ENCODE data around the gene MSMP. TPM values are rescaled to one million over a fixed set of nuclear protein-coding genes. Genes with fewer than 3 reads are reported as not detected.

Gene MSMP
- total and polyA plus RNA-seq, 2 experiments from 2014 or later, result 0.81 TPM; not detected in 1

- Histone ChIP-seq H2AFZ (no peak overlapping the region), H3K4me1 (ENCODE audit: insufficient read depth) (peaks cover 6% of the 10 kb centered on the region; the same call in 1 of the 2 replicates), H3K9me2 (ENCODE audit: insufficient read depth) (no peaks in the 10 kb centered on the region), H3F3A (replicated peaks; ENCODE audit: low read depth) (0 out of 2 replicates have a peak, but pooled peaks cover 3% of the 10 kb centered on the region), H3K27ac (ENCODE audit: low read depth) (no peak overlapping the region), H3K4me2 (no peak overlapping the region), H3K36me3 (ENCODE audit: insufficient read depth) (0 out of 2 replicates have a peak, but pooled peaks cover 7% of the 10 kb centered on the region), H4K20me1 (replicated peaks; ENCODE audit: insufficient read depth) (no peaks in the 10 kb centered on the region; the same call in 1 of the 2 replicates), H3K4me3 (no peak overlapping the region), H3K79me2 (replicated peaks; ENCODE audit: insufficient read depth) (no peaks in the 10 kb centered on the region), H3K27me3 (ENCODE audit: insufficient read depth) (no peaks in the 10 kb centered on the region)
- Mint-ChIP-seq H3K9me3 (no peaks in the 10 kb centered on the region; the same call in 2 of the 3 replicates), H3K27ac (no peak overlapping the region), H3K4me1 (peaks cover 6% of the 10 kb centered on the region; the same call in 2 of the 3 replicates), H3K4me3 (no peak overlapping the region), H3K27me3 (ENCODE audit: insufficient read depth, low read depth, poor library complexity) (peaks cover 4% of the 10 kb centered on the region), H3K36me3 (ENCODE audit: low read depth) (no peaks in the 10 kb centered on the region; the same call in 2 of the 3 replicates)
- no peak for DNase-seq (ENCODE audit: low spot score)
- ATAC-seq, result no peak
- TF ChIP-seq, protein P1, sequence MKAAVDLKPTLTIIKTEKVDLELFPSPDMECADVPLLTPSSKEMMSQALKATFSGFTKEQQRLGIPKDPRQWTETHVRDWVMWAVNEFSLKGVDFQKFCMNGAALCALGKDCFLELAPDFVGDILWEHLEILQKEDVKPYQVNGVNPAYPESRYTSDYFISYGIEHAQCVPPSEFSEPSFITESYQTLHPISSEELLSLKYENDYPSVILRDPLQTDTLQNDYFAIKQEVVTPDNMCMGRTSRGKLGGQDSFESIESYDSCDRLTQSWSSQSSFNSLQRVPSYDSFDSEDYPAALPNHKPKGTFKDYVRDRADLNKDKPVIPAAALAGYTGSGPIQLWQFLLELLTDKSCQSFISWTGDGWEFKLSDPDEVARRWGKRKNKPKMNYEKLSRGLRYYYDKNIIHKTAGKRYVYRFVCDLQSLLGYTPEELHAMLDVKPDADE (IDR thresholded peaks at IDR 0.05), result no peak
- TF ChIP-seq POLR2AphosphoS5 (IDR thresholded peaks at IDR 0.05; ENCODE audit: low read depth), result no peak
- TF ChIP-seq NANOG (IDR thresholded peaks at IDR 0.05; ENCODE audit: borderline replicate concordance), result no peak
- no peak for TF ChIP-seq JUNB (IDR thresholded peaks at IDR 0.05; ENCODE audit: unreplicated experiment)
- no peak for TF ChIP-seq ZNF331 (CRISPR knock-in tag; IDR thresholded peaks at IDR 0.05; ENCODE audit: low read depth)
- TF ChIP-seq, protein P2, sequence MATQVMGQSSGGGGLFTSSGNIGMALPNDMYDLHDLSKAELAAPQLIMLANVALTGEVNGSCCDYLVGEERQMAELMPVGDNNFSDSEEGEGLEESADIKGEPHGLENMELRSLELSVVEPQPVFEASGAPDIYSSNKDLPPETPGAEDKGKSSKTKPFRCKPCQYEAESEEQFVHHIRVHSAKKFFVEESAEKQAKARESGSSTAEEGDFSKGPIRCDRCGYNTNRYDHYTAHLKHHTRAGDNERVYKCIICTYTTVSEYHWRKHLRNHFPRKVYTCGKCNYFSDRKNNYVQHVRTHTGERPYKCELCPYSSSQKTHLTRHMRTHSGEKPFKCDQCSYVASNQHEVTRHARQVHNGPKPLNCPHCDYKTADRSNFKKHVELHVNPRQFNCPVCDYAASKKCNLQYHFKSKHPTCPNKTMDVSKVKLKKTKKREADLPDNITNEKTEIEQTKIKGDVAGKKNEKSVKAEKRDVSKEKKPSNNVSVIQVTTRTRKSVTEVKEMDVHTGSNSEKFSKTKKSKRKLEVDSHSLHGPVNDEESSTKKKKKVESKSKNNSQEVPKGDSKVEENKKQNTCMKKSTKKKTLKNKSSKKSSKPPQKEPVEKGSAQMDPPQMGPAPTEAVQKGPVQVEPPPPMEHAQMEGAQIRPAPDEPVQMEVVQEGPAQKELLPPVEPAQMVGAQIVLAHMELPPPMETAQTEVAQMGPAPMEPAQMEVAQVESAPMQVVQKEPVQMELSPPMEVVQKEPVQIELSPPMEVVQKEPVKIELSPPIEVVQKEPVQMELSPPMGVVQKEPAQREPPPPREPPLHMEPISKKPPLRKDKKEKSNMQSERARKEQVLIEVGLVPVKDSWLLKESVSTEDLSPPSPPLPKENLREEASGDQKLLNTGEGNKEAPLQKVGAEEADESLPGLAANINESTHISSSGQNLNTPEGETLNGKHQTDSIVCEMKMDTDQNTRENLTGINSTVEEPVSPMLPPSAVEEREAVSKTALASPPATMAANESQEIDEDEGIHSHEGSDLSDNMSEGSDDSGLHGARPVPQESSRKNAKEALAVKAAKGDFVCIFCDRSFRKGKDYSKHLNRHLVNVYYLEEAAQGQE (IDR thresholded peaks at IDR 0.05; ENCODE audit: unreplicated experiment), result no peak
- TF ChIP-seq EZH2 (IDR thresholded peaks at IDR 0.05; ENCODE audit: low read depth, unreplicated experiment), result no peak
- no peak for TF ChIP-seq ZNF462 (CRISPR knock-in tag; IDR thresholded peaks at IDR 0.05)
Observed at GRCh38 chr9:35800530-35800929, 46.5 kb upstream of the MSMP start.

Data from GM23338 (cell line).